Measurements from ENCODE around the gene SLC1A5. TPM values are rescaled to one million over a fixed set of nuclear protein-coding genes. Genes with fewer than 3 reads are reported as not detected.
"Not testable (repeated sequence)": the region's sequence is repeated elsewhere in the genome, so short reads cannot be mapped to it uniquely, and the experiment has no call there.

The SLC1A5 gene
- total and polyA plus RNA-seq, 11 donors = 3.7 to 22.4 (median 8.9) TPM

DNA sequence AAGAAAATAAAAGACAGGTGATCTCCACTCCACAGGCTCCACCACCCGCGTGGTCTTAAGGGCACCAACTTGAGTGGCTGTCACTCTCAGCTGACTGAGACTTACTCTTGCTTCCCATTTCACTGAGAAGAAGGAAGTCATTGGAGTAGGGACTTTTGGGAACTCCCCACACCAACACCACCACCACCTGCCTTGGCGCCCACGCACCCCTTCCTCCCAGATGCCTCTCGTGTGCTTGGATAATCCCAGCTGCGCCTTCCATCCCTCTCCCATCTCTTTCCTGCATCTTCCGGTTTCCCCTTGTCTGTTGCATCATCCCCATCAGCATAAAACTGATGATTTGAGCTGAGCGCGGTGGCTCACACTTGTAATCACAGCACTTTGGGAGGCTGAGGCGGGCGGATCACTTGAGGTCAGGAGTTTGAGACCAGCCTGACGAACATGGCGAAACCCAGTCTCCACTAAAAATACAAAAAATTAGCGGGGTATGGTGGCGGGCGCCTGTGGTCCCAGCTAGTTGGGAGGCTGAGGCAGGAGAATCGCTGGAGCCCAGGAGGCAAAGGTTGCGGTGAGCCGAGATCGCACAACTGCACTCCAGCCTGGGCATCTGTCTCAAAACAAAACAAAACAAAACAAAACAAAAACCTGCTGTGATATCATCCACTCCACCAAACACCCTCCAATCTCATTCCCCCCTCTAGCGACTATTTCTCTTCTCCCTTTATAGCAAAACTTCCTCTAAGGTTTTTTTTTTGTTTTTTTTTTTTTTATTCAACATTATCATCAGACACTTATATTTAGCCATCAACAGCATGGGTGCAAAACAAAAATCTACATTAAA, 36.7 kb upstream of the SLC1A5 start:
- WGBS, 4 donors = 76 to 84% (median 81%) methylated on average over 21 of the region's 21 CpGs
- H3K27ac ChIP-seq = peak overlapping the region in 1 of 12 donors; percentile 85
- peak in 3 of 4 donors; percentile 41 to 69 (median 56) for ATAC-seq
- intact Hi-C loops (cut with DNase I) = loop anchor here in 3 of 10 donors (2.0 to 5.0 kb wide), 3 partner anchors 24 to 63 kb away; partner anchors contain the start of gene SLC1A5 (in 1 of the 3)
- H3K9me3 ChIP-seq = no peaks in the 10 kb centered on the region
- no peaks in the 10 kb centered on the region for H3K36me3 ChIP-seq
- no peak overlapping the region for H3K4me3 ChIP-seq
- TF ChIP-seq POLR2A (IDR thresholded peaks at IDR 0.05) (no peak), CTCF (IDR thresholded peaks at IDR 0.05) (peak in 1 of 12 donors; percentile 12)
- peaks cover 0 to 37% (median 0%) of the 10 kb centered on the region in 12 donors for H3K4me1 ChIP-seq
- DNase-seq = no peak
- H3K27me3 ChIP-seq = no peaks in the 10 kb centered on the region

DNA sequence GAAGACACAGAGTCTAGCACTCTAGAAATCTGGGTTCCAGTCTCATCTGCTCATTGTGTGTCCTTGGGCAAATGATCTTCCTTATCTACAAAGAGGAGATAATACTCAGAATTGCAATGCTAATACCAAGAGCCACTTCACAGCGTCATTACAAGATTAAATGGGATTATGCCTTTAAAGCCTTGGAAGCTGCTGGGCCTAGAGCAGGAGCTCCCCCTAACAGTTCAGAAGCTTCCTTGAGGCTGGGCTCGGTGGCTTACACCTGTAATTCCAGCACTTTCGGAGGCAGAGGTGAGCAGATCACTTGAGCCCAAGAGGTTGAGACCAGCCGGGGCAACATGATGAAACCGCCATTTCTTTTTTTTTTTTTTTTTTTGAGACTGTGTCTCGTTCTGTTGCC, 34.7 kb upstream of the SLC1A5 start:
- intact Hi-C loops (cut with DNase I) = loop anchor here in 1 of 10 donors (5.0 kb wide), 1 partner anchor 61 kb away; no protein-coding TSS in a partner anchor
- peak overlapping the region in 1 of 12 donors; percentile 1 for H3K27ac ChIP-seq
- H3K4me3 ChIP-seq = no peak overlapping the region
- no peaks in the 10 kb centered on the region for H3K9me3 ChIP-seq
- no peaks in the 10 kb centered on the region for H3K36me3 ChIP-seq
- TF ChIP-seq POLR2A (IDR thresholded peaks at IDR 0.05) (no peak), CTCF (IDR thresholded peaks at IDR 0.05) (no peak)
- no peak for ATAC-seq
- 86 to 92% (median 88%) methylated on average over 6 of the region's 6 CpGs for WGBS, 4 donors
- no peak for DNase-seq
- no peaks in the 10 kb centered on the region for H3K27me3 ChIP-seq
- peaks cover 0 to 37% (median 0%) of the 10 kb centered on the region in 12 donors for H3K4me1 ChIP-seq

DNA sequence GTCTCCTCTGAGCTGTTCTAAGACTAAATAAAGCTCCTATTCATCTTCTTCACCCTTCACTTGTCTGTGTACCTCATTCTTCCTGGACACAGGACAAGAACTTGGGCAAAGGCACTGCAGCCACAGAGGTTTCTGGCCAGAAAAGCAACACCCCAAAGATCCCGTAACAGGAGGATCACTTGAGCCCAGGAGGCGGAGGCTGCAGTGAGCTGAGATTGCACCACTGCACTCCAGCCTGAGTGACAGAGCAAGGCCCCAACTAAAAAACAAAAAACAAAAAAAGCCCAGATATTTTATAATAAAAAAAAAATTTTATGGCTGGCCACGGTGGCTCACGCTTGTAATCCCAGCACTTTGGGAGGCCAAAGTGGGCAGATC, 34.0 kb upstream of the SLC1A5 start:
- intact Hi-C loops (cut with DNase I) = loop anchor here in 1 of 10 donors (5.0 kb wide), 1 partner anchor 60 kb away; no protein-coding TSS in a partner anchor
- not testable (repeated sequence) for H3K4me3 ChIP-seq, H3K9me3 ChIP-seq, H3K27me3 ChIP-seq, H3K36me3 ChIP-seq, DNase-seq, ATAC-seq
- H3K4me1 ChIP-seq = peaks cover 0 to 37% (median 0%) of the 10 kb centered on the region in 12 donors
- H3K27ac ChIP-seq = peak overlapping the region in 1 of 12 donors; percentile 57
- WGBS, 4 donors = 92 to 97% (median 94%) methylated on average over 4 of the region's 4 CpGs

DNA sequence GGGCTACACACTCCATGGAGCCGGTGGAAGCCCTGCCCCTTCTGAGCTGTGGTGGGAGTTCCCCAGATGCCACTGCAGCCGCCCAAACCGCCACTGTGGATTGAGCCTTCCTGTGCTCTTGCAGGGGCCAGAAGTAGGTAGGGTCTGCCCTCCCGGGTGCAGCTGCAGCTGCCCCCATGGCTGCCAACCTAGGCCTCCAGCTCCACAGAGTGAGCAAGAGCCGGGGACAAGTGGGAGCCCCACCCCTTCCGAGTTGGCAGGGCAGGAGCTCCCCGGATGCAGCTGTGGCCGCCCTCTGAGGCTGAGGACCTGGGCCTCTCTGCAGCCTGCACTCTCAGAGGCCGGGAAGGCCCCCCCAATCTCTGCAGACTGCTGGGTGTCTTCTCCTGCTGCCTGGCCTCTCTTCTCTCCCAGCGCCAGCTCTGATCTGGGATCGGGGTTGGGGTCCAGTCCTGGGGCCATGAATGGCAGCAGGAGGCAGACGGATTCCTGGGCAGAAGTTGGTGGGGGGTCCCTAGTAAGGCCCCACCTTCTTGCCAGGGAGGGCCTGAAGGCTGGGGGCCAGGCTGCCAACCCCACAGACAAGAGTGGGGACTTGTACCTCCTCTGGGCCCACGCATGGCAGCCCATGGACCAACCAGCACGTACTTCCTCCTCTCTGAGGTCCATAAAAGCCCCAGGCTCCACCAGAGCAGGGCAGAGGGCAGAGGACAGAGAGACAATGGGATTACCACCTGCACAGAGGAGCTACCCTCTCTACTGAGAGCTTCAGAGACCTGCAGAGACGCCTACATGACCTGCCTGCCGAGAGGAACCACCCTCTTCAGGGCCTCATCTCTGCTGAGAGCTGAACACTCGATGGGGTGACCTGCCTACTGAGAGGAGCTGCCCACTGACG, 33.4 kb upstream of the SLC1A5 start:
- Histone ChIP-seq H3K27ac (peak overlapping the region in 1 of 12 donors; percentile 57), H3K9me3 (no peaks in the 10 kb centered on the region), H3K4me3 (peak overlapping the region in 1 of 12 donors; percentile 1), H3K27me3 (no peaks in the 10 kb centered on the region), H3K36me3 (no peaks in the 10 kb centered on the region), H3K4me1 (peaks cover 0 to 37% (median 0%) of the 10 kb centered on the region in 12 donors)
- peak in 2 of 5 donors; percentile 49 to 73 for DNase-seq
- intact Hi-C loops (cut with DNase I) = loop anchor here in 1 of 10 donors (5.0 kb wide), 1 partner anchor 59 kb away; no protein-coding TSS in a partner anchor
- peak in 3 of 4 donors; percentile 33 to 62 (median 45) for ATAC-seq
- 76 to 87% (median 81%) methylated on average over 11 to 18 of the region's 18 CpGs for WGBS, 4 donors
- TF ChIP-seq POLR2A (IDR thresholded peaks at IDR 0.05) = no peak
- no peak for TF ChIP-seq CTCF (IDR thresholded peaks at IDR 0.05)
